Type B pancreatic cell (in vitro differentiated cells): ENCODE results near the gene SMIM24. TPM values are rescaled to one million over a fixed set of nuclear protein-coding genes. Genes with fewer than 3 reads are reported as not detected.

ENCODE experiments used
- DNase-seq: peaks from one replicate; pipeline ENCODE4 v3.0.0; 2021; ENCODE audit warnings: mixed read lengths; ENCODE audit not compliant: unreplicated experiment; ENCODE audit errors: extremely low spot score
- H3K27ac Mint-ChIP-seq: 2 replicates; pipeline ENCODE4 v1.8.0; 2021; ENCODE audit warnings: mild to moderate bottlenecking, mixed read lengths
- H3K27me3 Mint-ChIP-seq: 2 replicates; pipeline ENCODE4 v1.8.0; 2021; ENCODE audit warnings: mixed read lengths
- H3K36me3 Mint-ChIP-seq: 2 replicates; pipeline ENCODE4 v1.8.0; 2021; ENCODE audit warnings: mixed read lengths
- H3K4me1 Mint-ChIP-seq: one replicate; pipeline ENCODE4 v1.8.0; 2021; ENCODE audit warnings: mixed read lengths; ENCODE audit not compliant: unreplicated experiment
- H3K4me3 Mint-ChIP-seq: 2 replicates; pipeline ENCODE4 v1.8.0; 2021; ENCODE audit warnings: mild to moderate bottlenecking, mixed read lengths
- H3K9me3 Mint-ChIP-seq: 2 replicates; pipeline ENCODE4 v1.8.0; 2021; ENCODE audit warnings: mixed read lengths
- total RNA-seq: library from RNA; stranded (reverse); gene quantifications from 2 replicates; pipeline ENCODE4 v1.2.1, GENCODE V29; 2021; ENCODE audit warnings: low replicate concordance
- TF ChIP-seq, protein P1 (sequence below): fragments of 200-600 bp; sonication (generic); conservative IDR thresholded peaks from 2 replicates; pipeline ENCODE4 v1.5.0; 2021; ENCODE audit warnings: antibody characterized with exemption, mild to moderate bottlenecking

SMIM24 gene
- total RNA-seq, 1 donor from 2014 or later, result 7.0 TPM

DNA sequence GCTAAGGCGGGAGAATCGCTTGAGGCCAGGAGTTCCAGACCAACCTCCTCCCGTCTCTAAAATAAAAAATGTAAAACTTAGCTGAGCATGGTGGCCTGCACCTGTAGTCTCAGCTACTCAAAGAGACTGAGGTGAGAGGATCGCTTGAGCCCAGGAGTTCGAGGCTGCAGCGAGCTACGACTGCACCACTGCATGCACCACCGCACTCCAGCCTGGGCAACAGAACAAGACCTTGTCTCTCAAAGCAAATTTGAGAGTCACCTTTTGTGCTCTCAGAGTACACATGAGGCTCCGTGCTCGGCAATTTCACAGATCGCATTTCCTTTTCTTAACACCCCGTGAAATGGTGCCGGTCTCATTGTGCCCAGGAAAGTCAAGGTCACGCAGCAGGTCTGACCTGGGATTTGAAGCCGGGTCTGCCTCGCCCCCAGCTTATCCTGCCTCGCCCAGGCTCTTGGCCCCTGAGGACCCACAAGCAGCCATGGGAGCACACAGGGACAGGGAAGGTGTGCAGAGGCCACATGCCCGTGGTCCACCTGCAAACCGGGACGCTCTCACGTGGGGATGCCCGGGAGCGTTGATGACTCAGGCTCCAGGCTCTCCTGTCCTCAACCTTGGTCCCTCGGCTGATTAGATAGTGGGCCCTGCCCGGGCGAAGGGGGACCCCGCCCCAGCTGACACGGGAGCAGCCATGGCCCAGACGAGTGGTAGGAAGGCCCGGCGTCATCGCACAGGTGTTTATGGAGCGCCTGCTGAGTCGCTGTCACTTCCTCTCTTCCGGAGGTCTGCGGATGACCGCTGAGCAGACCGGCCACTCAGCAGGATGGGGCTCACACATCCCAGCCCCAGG, 1.1 kb upstream of the SMIM24 start:
- H3K9me3 Mint-ChIP-seq, result no peaks in the 10 kb centered on the region
- H3K36me3 Mint-ChIP-seq, result no peaks in the 10 kb centered on the region
- no peak overlapping the region for H3K27ac Mint-ChIP-seq
- DNase-seq, result no peak
- no peak overlapping the region for H3K4me3 Mint-ChIP-seq
- H3K4me1 Mint-ChIP-seq, result no peaks in the 10 kb centered on the region
- H3K27me3 Mint-ChIP-seq, result peaks cover 15% of the 10 kb centered on the region
- TF ChIP-seq, protein P1, sequence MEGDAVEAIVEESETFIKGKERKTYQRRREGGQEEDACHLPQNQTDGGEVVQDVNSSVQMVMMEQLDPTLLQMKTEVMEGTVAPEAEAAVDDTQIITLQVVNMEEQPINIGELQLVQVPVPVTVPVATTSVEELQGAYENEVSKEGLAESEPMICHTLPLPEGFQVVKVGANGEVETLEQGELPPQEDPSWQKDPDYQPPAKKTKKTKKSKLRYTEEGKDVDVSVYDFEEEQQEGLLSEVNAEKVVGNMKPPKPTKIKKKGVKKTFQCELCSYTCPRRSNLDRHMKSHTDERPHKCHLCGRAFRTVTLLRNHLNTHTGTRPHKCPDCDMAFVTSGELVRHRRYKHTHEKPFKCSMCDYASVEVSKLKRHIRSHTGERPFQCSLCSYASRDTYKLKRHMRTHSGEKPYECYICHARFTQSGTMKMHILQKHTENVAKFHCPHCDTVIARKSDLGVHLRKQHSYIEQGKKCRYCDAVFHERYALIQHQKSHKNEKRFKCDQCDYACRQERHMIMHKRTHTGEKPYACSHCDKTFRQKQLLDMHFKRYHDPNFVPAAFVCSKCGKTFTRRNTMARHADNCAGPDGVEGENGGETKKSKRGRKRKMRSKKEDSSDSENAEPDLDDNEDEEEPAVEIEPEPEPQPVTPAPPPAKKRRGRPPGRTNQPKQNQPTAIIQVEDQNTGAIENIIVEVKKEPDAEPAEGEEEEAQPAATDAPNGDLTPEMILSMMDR, result no peak

DNA sequence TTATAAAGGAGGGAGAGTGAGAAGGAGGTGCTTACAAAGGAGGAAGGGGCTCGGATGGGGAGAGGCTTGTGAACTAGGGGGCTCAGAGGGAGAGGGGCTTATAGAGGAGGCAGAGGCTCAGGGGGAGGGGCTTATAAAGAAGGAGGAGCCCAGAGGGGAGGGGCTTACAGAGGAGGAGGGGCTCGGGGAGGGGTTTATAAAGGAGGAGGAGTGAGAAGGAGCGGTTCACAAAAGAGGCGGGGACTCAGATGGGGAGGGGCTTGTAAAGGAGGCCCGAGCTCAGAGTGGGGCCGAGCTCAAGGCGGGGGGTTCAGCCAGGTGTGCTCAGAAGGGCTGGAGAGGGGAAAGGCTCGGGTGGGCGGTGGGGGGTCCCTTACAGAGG, 500 bp downstream of the SMIM24 start:
- H3K4me3 Mint-ChIP-seq, result no peak overlapping the region
- H3K4me1 Mint-ChIP-seq, result no peaks in the 10 kb centered on the region
- TF ChIP-seq, protein P1, result no peak
- no peaks in the 10 kb centered on the region for H3K36me3 Mint-ChIP-seq
- H3K27me3 Mint-ChIP-seq, result peaks cover 15% of the 10 kb centered on the region
- H3K9me3 Mint-ChIP-seq, result no peaks in the 10 kb centered on the region
- no peak overlapping the region for H3K27ac Mint-ChIP-seq
- no peak for DNase-seq

DNA sequence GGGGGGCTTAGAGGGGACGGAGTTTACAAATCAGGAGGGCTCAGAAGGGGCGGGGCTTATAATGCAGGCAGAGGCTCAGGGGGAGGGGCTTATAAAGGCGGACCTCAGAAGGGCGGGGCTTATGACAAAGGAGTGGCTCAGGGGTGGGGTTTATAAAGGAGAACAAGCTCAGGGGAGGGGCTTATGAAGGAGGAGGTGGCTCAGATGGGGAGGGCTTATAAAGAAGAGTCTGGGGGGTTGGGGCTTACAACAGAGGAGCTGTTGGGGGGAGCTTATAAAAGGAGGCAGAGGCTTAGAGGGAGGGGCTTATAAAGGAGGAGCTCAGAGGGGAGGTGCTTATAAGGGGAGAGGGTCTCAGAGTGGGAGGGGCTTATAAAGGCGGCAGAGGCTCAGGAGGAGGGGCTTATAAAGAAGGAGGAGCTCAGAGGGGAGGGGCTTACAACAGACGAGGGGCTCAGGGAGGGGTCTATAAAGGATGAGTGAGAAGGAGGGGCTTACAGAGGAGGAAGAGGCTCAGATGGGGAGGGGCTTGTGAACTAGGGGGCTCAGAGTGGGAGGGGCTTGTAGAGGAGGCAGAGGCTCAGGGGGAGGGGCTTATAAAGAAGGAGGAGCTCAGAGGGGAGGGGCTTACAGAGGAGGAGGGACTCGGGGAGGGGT, 1.0 kb downstream of the SMIM24 start:
- H3K4me1 Mint-ChIP-seq, result no peaks in the 10 kb centered on the region
- no peak for DNase-seq
- peaks cover 12% of the 10 kb centered on the region for H3K27me3 Mint-ChIP-seq
- H3K9me3 Mint-ChIP-seq, result no peaks in the 10 kb centered on the region
- no peak overlapping the region for H3K4me3 Mint-ChIP-seq
- no peak overlapping the region for H3K27ac Mint-ChIP-seq
- no peaks in the 10 kb centered on the region for H3K36me3 Mint-ChIP-seq
- TF ChIP-seq, protein P1, result no peak

DNA sequence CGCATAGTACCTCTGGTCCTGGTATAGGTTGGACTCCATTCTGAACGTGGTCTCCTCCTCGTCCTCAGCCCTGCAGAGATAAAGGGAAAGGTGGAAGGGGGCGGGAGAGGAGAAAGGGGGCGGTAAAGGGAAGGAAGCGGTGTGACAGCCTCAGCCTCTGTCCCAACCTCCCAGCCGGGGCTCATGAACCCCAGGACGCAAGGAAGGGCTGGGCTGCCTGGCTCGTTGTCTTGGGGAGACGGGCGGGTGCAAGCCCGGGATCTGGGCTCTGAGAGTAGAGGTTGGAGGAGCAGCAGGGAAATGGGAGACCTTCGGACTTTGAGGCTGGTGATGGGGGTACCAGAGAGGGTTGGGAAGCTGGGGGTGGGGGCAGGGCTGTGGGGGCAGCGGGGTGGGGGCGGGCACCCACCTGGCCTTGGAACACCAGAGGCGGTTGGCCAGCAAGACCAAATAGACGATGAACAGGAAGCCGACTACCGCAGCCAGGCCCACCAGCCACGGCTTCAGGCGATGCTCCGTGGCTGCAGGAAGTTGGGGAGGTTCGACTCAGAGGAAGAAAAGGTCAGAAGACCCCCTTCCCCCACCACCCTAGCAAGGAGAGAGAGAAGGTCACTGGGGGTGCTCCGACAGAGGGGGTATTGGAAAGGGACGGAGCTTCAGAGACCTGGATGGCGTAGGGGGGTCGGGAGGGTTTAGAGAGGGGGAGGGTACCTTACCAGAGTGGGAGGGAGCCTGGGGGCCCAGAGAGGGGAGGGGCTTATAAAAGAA, 1.7 kb downstream of the SMIM24 start:
- no peaks in the 10 kb centered on the region for H3K4me1 Mint-ChIP-seq
- DNase-seq, result no peak
- no peak overlapping the region for H3K4me3 Mint-ChIP-seq
- H3K9me3 Mint-ChIP-seq, result no peaks in the 10 kb centered on the region
- TF ChIP-seq, protein P1, result no peak
- H3K27me3 Mint-ChIP-seq, result peaks cover 16% of the 10 kb centered on the region
- H3K27ac Mint-ChIP-seq, result no peak overlapping the region
- H3K36me3 Mint-ChIP-seq, result no peaks in the 10 kb centered on the region

DNA sequence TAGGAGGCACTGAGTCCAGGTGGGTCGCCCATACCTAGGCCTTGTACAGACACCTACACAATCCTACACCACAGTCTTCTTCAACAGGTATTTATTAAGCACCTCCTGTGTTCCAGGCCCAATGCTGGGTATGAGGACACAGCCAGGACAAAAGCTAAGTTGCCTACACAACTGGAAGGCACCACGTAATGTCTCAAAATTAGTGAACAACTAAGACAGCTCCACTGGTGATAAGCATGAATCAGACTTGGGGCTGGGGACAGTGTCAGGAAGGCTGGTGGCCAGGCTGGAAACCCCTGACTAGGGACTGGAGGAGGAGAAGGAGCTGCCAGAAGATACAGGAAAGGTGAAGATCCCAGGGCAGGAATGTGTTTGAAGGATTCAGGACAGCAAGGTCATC, 2.4 kb downstream of the SMIM24 start:
- H3K27me3 Mint-ChIP-seq, result peaks cover 16% of the 10 kb centered on the region

More for the DNA sequence above, 2.4 kb downstream of the SMIM24 start:
- no peaks in the 10 kb centered on the region for H3K4me1 Mint-ChIP-seq
- no peak overlapping the region for H3K27ac Mint-ChIP-seq
- DNase-seq, result no peak
- TF ChIP-seq, protein P1, result no peak
- no peaks in the 10 kb centered on the region for H3K9me3 Mint-ChIP-seq
- H3K4me3 Mint-ChIP-seq, result no peak overlapping the region
- no peaks in the 10 kb centered on the region for H3K36me3 Mint-ChIP-seq
